GM19438 (cell line): Measurements from ENCODE around the gene PCSK2.

Experiments
- ATAC-seq: cut with Tn5 transposase; IDR thresholded peaks from one replicate; pipeline ENCODE4 v1.9.1; 2021; ENCODE audit warnings: low read depth; ENCODE audit not compliant: unreplicated experiment

PCSK2 gene

DNA sequence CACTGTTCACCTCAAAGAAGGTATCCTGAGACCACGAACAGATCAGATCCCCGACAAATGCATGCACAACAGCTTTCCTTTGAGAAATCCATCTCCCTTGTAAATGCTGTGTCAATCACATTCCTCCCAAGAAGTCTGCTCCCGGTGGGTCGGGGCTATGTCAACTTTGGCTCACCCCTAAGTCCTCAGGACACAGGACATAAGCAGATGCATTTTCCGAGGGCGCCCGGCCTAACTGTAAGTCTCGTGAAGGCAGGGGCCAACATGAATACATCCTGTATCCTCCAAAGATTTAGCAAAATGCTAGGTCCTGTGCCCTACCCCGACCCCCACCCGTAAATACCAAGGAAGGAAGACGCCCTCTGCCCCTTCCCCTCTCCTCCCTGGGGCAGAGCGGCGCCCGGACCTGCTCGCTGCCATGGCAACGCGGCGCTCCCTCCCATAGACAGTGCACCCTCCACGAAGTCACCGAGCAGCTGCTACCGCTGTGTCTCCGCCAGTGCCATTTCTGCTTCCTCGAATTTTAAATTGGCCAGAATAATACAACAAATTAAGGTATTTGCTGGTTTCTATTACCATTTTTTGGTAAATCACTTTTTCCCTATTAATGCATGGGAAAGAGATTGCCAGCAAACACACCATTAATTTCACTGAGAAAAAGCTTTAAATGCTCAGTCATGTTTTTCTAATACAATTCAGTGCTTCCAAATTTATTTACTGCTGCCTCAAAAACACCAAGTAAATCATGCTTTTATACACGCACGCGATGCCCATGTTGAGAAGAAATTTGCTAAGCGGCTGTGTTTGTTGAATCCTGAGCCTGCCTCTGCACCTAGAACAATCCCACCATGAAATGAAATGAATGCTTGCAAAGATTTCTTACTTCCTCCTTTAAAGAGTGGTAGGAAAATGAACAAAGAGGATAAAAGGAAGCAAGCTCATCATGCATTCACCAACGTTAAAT is 100.6 kb downstream of the PCSK2 start:
- ATAC-seq: no peak

DNA sequence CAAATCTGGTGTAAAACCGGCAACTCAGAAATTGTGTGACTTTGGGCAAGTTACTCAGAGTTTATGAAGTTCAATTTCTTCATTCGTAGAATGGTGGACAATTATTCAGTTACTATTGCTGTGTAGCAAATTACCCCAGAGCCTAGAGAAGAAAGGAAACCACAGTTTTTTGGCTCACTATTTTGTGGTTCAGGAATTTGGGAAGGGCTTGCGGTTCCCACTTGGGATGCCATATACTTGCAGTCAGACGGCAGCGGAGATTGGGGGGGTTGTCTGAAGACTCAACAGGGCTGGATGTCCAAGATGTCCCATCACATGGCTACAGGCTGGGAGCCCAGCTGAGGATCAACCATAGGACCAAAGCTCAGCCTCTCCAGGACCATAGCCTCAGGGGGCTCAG is 108.1 kb downstream of the PCSK2 start:
- ATAC-seq: no peak

DNA sequence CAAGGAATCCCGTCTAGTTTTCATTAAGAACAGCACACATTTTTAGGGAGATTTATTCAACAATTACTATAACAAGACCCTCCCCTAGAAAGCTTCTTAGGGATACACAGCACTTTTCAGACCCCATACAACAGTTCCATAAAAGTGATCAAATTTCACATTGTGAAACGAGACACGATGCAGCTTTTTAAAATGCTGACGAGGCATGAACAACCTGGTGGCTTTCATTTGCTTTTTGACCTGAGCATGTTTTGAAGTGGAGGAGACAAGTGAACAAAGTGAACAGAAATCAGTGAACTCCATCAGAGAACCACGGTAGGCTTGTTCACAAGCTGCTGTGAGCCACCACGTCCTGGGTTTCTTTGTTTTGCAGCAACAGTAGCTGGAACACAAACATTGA is 112.2 kb downstream of the PCSK2 start:
- no peak for ATAC-seq

DNA sequence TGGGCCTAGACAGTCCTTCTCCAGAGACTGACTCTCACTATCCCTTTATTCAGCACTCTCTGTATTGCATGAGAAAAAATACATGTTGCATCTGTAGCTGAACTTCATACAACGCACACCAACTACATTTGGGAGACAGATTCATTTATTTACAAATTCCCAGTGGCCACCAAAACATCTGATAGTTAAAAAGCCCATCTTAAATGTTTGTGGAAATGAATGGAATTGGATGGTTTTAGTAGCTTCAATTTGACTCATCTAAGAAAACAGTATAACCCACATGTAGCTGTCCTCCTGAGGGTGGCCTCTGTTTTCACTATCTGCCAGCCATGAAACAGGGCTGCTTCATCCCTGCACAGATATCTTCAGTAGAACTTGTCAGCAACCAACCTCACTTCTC is 116.3 kb downstream of the PCSK2 start:
- no peak for ATAC-seq

DNA sequence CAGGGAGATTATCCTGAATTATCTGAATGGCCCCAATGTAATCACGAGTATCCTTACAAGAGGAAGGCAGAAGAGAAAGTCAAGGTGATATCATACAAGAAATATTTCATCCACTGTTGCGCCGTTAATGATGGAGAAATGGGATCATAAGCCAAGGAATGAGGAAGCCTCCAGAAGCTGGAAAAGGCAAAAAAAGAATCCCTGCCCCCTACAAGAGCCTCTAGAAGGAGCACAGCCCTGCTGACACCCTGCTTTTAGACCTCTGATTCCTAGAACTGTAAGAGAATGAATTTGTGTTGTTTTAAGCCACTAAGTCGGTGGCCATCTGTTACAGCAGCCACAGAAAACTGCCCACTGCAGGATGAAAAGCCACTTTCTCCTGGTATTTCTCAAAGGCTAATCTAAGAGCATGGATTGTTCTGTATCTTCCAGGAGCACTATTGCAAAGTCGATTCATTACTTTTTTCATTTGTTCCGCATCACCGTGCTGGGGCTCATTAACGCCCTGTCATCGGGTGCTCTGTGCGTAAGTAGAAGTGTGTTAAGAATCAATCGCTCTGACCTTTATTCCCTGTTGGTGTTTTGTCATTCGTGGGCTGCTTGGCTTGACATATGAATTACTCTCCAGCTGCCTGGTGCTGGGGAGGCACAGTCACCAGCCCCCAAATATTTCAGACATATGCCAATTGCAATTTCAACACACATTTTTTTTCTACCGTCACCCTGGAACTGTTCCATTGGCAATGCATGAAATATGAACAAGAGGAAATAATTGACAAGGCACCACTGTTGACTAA is 117.0 kb downstream of the PCSK2 start:
- ATAC-seq: no peak

DNA sequence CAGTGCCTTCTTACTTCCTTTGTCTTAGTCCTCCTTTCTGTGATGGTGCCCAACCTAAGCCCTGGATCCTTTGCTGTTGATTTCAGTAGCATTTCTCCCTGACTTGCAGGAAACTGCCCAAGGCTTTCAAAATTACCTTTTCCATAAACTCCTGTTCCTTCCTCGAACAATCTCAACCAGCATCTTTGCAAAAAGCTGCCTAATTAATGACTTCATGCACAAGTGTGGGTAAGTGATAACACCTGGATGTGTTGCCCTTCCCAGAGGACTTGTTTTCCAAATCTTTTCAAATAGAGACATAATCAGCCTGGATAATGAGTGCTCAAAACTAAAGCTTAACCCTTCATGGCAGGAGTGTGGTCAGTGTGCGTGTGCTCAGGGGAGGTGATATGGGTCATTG is 118.0 kb downstream of the PCSK2 start:
- no peak for ATAC-seq

DNA sequence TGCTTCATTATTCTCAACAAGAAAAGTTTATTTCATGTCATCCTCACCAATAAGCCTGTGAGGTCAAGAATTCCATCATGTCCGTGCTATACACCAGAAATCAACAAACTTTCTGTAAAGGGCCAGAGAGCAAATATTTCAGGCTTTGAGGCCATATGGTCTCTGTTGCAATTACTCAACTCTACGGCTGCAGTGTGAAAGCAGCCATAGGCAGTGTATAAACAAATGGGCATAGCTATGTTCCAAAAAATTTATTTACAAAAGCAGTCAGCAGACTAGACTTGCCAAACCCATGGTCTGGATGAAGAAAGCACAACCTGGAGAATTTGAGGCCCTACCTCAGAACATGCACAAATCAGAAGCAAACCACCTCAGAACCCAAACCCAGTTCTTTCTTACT is 118.5 kb downstream of the PCSK2 start:
- no peak for ATAC-seq

DNA sequence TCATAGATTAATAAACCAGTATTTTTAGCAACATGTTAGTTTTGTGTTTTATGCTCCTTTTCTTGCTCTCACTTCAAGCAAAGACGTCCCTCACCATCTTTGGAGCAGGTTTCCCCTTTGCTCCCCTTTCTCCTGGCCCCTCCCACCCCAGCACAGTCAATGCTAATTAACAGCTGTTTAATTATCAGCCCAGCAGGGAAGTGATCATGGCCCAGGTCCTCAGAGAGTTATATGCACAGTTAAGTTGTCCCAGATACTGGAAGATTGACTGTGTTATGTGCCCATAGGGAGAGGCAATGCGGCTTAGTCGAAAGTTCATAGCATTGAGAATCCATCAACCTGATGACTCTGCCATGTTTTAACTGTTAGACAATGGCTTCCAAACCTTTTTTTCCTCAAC is 123.5 kb downstream of the PCSK2 start:
- ATAC-seq: no peak

DNA sequence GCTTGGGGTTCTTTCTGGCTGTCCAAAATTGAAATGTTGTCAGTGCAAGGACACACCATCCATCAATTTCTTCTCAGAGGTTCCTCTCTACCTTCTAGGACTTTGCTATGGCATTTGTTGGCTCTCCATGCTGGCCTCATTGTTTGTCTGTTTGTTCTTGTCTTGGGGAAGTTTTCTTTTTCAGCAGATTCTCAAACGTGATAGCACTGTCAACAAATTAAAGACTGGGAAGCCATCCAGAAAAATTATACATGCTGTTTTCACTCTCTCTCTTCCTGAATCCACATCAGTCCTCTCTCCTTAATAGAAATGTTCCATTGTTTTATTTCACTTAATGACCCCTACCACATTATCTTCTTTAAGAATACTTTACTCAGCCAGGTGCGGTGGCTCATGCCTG is 130.4 kb downstream of the PCSK2 start:
- ATAC-seq: no peak

DNA sequence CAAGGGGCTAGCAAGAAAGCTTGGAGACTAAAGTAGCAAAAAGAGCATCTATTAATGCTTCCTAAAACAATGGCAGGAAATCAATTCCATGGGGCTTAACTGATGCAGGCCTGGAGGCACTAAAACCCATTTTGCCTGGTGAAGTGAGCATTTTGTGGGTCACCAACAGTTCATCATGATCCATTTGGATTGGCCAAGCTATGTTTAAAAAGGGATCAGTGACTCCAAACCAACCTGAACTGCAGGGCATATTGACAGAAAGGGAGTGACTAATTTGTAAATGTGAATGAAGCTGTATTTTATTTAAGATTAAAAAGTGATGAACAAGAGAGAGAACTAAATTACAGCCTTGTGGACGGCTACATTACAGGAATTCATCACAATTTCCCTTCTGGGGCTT is 132.0 kb downstream of the PCSK2 start:
- no peak for ATAC-seq

DNA sequence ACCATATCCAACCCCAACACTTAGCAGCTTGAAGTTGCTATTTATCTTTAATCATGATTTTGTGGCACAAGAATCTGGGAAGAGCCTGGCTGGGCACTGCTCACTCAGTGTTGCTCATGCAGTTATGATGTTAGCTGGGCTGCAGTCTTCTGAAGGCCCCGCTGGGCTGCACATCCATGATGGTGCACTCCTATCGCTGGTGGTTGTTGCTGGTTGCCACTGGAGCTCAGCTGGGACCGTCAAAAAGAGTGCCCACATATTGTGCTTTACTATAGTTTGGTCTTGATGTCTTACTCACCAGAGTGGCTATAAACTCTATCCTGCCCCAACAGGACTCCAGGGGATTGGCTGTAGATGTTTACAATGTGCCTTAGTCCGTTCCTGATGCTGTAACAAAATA is 137.8 kb downstream of the PCSK2 start:
- ATAC-seq: no peak

DNA sequence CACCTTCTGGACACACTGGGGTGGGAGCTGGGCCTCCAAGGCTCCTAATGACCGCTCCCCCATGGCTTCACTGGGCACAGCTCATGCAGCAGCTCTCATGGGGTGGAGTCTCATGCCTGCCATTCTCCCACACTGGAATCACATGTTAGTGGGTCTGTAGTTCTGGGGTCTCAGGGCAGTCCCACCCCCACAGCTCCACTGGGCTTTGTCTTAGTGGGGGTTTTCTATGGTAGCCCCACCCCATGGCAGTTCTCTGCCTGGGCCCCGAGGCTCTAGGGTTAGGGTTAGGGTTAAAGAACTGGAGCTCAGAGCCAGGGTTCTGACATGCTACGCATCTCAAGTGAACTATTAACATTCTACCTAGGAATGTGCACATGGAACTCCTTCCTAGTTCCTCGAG is 139.0 kb downstream of the PCSK2 start:
- ATAC-seq: no peak

DNA sequence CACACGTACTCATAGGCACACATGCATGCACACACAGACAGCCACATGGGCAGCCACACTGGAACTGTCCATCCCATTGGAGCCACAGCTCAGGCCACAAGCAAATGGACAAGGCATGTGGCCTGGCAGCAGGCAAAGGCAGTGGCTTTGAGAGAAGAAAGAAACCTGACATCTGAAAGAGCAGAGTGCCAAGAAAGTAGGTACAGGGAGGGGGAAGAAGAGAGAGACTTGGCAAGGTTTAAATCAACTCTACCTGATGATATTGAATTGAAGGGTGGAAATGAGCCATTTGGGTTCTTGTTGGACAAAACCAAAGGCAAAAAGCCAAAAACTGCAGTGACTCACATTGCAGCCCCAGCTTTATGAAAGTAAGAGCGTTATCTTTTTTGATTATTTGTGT is 142.7 kb downstream of the PCSK2 start:
- no peak for ATAC-seq

DNA sequence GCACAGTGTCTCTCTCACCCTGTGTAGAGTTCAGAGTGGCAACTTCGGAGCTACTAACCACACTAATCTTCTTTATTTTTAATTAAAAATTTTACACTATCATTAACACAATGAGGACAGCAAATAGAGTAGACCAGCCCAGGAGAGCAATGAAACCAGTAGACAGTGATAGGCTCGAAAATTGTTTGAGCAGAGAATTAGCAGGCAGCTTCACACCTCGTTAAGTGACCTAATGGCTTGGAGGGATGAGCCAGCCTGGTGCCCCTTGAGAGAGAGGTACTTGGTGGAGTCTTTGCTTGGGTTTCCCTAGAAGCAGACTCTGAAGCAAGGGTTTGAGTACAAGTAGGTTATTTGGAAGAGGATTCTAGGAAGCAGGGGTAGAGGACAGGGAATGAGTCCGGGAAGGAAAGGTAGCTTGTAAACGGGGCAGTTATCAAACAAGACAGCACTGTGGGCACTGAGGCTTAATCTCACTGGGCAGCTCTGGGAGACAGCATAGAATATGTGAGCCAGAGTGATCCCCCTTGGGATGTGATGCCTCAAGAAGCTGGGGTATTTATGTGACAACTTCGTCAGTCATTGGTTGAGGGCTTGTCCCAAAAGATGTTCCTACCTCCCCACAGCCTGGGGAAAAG is 146.1 kb downstream of the PCSK2 start:
- ATAC-seq: no peak

DNA sequence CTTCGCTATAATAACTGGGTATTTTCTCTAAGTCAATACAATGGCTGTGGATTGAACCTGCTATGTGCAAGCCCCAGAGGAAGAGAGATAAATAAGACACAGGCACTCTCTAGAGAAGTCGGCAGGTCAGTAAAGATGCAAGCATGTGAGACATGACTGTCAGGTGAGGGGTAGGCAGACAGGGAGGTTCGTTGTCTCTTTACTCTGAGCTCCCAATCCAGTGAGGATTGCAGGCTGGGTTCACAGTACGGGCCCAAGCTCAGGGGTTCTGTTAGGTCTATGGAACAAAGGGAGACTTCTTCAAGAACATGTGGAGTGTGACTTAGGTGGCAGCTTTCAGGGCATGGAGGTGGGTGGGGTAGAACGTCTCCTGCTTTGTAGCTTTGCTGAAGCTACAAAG is 147.2 kb downstream of the PCSK2 start:
- no peak for ATAC-seq

DNA sequence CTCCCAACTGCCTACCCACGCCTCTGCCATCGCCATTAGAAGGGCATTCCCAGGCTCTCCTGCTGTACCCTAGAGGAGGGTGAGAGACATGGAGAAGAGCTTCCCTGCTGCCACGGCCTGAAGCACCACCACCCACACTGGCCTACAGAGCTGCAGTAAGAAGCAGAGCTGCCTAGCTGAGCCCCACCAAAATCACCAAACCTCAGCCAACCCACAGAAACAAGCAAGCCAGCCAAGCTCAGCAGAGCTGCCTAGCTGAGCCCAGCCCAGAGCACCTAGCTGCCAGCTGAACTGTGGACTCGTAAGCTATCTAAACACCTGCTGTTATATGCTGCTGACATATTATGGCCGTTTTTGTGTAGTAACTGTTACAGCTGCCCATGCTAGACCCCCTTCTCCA is 149.2 kb downstream of the PCSK2 start:
- no peak for ATAC-seq

DNA sequence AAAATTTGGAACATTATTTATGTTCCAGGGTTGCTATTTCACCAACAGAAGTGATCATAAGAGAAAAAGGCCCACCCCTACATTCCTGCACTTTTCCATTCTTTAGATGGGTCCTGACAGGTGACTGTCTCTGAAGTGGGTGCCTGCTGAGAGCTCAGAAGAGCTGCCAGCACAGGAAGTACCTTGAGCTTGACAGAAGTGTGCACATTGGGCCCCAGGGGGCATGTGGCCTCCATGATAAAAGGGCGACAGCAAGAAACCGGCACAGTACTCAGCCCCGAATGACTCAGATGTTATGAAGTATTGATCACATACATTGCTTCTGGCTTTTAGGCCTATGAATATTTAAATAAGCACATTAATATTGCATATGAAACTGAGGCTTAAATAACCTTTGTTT is 150.4 kb downstream of the PCSK2 start:
- ATAC-seq: no peak

DNA sequence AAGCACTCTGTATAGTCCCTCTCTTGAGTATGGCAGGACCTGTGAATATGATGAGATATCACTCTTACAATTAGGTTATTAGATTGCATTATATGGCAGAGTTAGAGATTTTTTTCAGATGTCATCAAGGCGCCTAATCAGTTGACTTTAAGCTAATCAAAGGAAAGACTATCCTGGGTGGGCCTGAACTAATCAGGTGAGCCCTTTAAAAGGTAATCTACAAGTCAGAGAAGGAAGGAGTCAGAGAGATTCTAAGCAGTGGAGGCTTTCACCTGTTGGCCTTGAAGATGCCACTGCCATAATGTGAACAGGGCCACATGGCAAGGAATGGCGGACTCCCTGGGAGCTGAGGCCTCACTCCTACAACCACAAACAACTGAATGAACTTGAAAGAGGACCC is 152.8 kb downstream of the PCSK2 start:
- ATAC-seq: no peak

DNA sequence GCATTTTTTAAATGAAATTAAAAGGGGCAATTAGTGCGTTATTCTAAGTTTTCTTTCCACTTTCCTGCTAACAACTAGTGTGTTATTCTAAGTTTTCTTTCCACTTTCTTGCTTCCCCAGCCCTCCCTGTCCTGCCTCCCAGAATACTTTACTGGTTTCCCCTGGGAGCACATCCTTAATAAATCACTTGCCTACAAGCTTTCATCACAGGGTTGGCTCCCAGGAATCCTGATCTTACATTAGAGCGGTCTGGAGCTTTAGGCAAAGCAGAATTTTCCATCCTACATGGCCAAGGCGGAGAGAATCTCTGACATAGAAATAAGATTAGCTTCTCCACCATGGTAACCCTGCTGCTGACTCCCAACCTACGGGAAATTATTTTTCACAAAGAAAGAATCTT is 154.0 kb downstream of the PCSK2 start:
- ATAC-seq: no peak

DNA sequence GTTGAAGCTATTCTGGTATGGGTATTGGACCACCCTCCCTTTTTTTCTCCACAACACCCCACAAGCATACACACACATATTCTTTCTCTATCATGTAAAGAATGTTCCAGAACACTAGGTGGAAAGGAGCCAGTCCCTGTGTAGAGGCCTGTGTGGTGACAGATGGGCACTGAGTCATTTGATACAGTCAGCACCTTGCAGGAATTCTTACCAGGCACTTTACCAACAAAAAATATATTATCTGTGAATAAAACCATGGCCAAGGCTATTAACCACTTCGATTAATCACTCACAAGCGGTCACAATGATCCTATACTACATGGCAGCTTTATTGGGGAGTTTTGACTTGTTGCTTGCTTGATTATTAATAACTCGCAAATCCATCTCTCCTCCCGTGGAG is 154.9 kb downstream of the PCSK2 start:
- ATAC-seq: no peak

DNA sequence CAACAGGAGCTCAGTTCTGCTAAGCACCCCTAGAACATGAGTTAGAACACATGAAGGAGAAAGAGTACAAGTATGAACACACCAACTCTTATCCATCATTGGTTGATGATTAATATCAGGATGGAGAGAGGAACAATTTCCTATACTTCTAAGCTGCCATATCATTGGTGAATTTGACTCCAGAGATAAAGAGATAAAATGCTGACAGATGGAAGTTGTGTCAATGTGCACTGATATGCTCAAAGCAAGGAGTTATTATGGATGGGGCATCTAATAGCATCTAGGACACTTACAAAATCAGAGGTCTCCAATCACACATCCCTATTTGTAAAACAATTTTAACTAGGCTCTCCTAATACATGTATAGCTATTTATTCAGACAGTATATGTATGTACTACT is 159.0 kb downstream of the PCSK2 start:
- no peak for ATAC-seq
